ENCODE results near the gene TFAP2E.
A peak's percentile ranks its signal among the peaks of the same experiment; 100 is the strongest.

The TFAP2E gene

GRCh38 chr1:35573198-35574124 is at the start of gene TFAP2E:
TSS of gene TFAP2E (plus strand) at chr1:35573314. CDS start at chr1:35573578, 264 bp downstream.
- peak; percentile 39 for ATAC-seq
- peak within 1 kb of the TSS; percentile 33 for H3K4me3 Mint-ChIP-seq
- H3K27ac Mint-ChIP-seq: no peak within 1 kb of the TSS
- H3K9me3 Mint-ChIP-seq: no peaks in the 10 kb centered on the region
- peaks cover 7% of the 10 kb centered on the region for H3K36me3 Mint-ChIP-seq
- no peak for DNase-seq (ENCODE audit: low spot score in 2 of 2)
- H3K4me1 Mint-ChIP-seq: peaks cover 53% of the 10 kb centered on the region

GRCh38 chr1:35524106-35524505 is 49.0 kb upstream of the TFAP2E start:
- no peak for DNase-seq (ENCODE audit: low spot score in 2 of 2)
- H3K4me1 Mint-ChIP-seq: peaks cover 20% of the 10 kb centered on the region
- H3K27ac Mint-ChIP-seq: no peak overlapping the region
- ATAC-seq: no peak
- H3K36me3 Mint-ChIP-seq: no peaks in the 10 kb centered on the region
- no peak overlapping the region for H3K4me3 Mint-ChIP-seq
- H3K9me3 Mint-ChIP-seq: peaks cover 3% of the 10 kb centered on the region

- peaks cover 29% of the 10 kb centered on the region for H3K36me3 Mint-ChIP-seq
- no peak for DNase-seq (ENCODE audit: low spot score in 2 of 2)
- H3K27ac Mint-ChIP-seq: no peak overlapping the region
- no peak overlapping the region for H3K4me3 Mint-ChIP-seq
- no peak for ATAC-seq
- H3K9me3 Mint-ChIP-seq: peaks cover 12% of the 10 kb centered on the region
- H3K4me1 Mint-ChIP-seq: peaks cover 2% of the 10 kb centered on the region
Measured at GRCh38 chr1:35530168-35530567, 42.9 kb upstream of the TFAP2E start.

- peaks cover 12% of the 10 kb centered on the region for H3K9me3 Mint-ChIP-seq
- ATAC-seq (no peak), DNase-seq (ENCODE audit: low spot score in 2 of 2) (no peak)
- no peak overlapping the region for H3K27ac Mint-ChIP-seq
- peaks cover 6% of the 10 kb centered on the region for H3K4me1 Mint-ChIP-seq
- H3K4me3 Mint-ChIP-seq: no peak overlapping the region
- H3K36me3 Mint-ChIP-seq: peaks cover 34% of the 10 kb centered on the region
Measured at GRCh38 chr1:35530946-35531345, 42.2 kb upstream of the TFAP2E start.

- ATAC-seq (no peak), DNase-seq (ENCODE audit: low spot score in 2 of 2) (no peak)
- H3K4me1 Mint-ChIP-seq: peaks cover 6% of the 10 kb centered on the region
- H3K36me3 Mint-ChIP-seq: peaks cover 34% of the 10 kb centered on the region
- H3K9me3 Mint-ChIP-seq: peaks cover 12% of the 10 kb centered on the region
- H3K4me3 Mint-ChIP-seq: no peak overlapping the region
- no peak overlapping the region for H3K27ac Mint-ChIP-seq
Measured at GRCh38 chr1:35531368-35531767, 41.7 kb upstream of the TFAP2E start.

- H3K4me1 Mint-ChIP-seq: peaks cover 17% of the 10 kb centered on the region
- no peak overlapping the region for H3K27ac Mint-ChIP-seq
- peaks cover 11% of the 10 kb centered on the region for H3K9me3 Mint-ChIP-seq
- ATAC-seq (no peak), DNase-seq (ENCODE audit: low spot score in 2 of 2) (no peak)
- H3K36me3 Mint-ChIP-seq: peaks cover 34% of the 10 kb centered on the region
- no peak overlapping the region for H3K4me3 Mint-ChIP-seq
Measured at GRCh38 chr1:35532497-35533223, 40.5 kb upstream of the TFAP2E start.

GRCh38 chr1:35533586-35533985 is 39.5 kb upstream of the TFAP2E start:
- ATAC-seq (no peak), DNase-seq (ENCODE audit: low spot score in 2 of 2) (no peak)
- Mint-ChIP-seq H3K4me1 (peaks cover 22% of the 10 kb centered on the region), H3K27ac (no peak overlapping the region), H3K9me3 (peaks cover 9% of the 10 kb centered on the region), H3K4me3 (no peak overlapping the region), H3K36me3 (peaks cover 34% of the 10 kb centered on the region)

GRCh38 chr1:35535243-35535642 is 37.9 kb upstream of the TFAP2E start:
- Mint-ChIP-seq H3K4me1 (peaks cover 39% of the 10 kb centered on the region), H3K36me3 (peaks cover 23% of the 10 kb centered on the region), H3K4me3 (no peak overlapping the region), H3K27ac (no peak overlapping the region), H3K9me3 (peaks cover 4% of the 10 kb centered on the region)
- no peak for ATAC-seq
- DNase-seq (ENCODE audit: low spot score in 2 of 2): no peak

- Mint-ChIP-seq H3K4me1 (peaks cover 48% of the 10 kb centered on the region), H3K27ac (no peak overlapping the region), H3K9me3 (no peaks in the 10 kb centered on the region), H3K36me3 (peaks cover 15% of the 10 kb centered on the region), H3K4me3 (peak overlapping the region; percentile 9)
- DNase-seq (ENCODE audit: low spot score in 2 of 2) (no peak), ATAC-seq (peak; percentile 57)
Measured at GRCh38 chr1:35536556-35537162, 36.5 kb upstream of the TFAP2E start.

GRCh38 chr1:35537806-35538205 is 35.3 kb upstream of the TFAP2E start:
- peaks cover 54% of the 10 kb centered on the region for H3K4me1 Mint-ChIP-seq
- H3K36me3 Mint-ChIP-seq: peaks cover 18% of the 10 kb centered on the region
- no peak for ATAC-seq
- H3K27ac Mint-ChIP-seq: no peak overlapping the region
- H3K4me3 Mint-ChIP-seq: peak overlapping the region; percentile 63
- H3K9me3 Mint-ChIP-seq: no peaks in the 10 kb centered on the region
- no peak for DNase-seq (ENCODE audit: low spot score in 2 of 2)

GRCh38 chr1:35539073-35539823 is 33.9 kb upstream of the TFAP2E start:
- ATAC-seq (peak; percentile 80), DNase-seq (ENCODE audit: low spot score in 2 of 2) (no peak)
- no peaks in the 10 kb centered on the region for H3K9me3 Mint-ChIP-seq
- peaks cover 21% of the 10 kb centered on the region for H3K36me3 Mint-ChIP-seq
- peak overlapping the region; percentile 86 for H3K27ac Mint-ChIP-seq
- H3K4me1 Mint-ChIP-seq: peaks cover 64% of the 10 kb centered on the region
- peak overlapping the region; percentile 63 for H3K4me3 Mint-ChIP-seq

- peaks cover 19% of the 10 kb centered on the region for H3K36me3 Mint-ChIP-seq
Measured at GRCh38 chr1:35539824-35540261, 33.3 kb upstream of the TFAP2E start.

GRCh38 chr1:35544976-35545375 is 28.1 kb upstream of the TFAP2E start:
- Mint-ChIP-seq H3K9me3 (no peaks in the 10 kb centered on the region), H3K36me3 (peaks cover 27% of the 10 kb centered on the region), H3K4me1 (peaks cover 50% of the 10 kb centered on the region), H3K4me3 (no peak overlapping the region), H3K27ac (peak overlapping the region; percentile 5)
- peak; percentile 86 for ATAC-seq
- no peak for DNase-seq (ENCODE audit: low spot score in 2 of 2)

More at GRCh38 chr1:35539824-35540261, 33.3 kb upstream of the TFAP2E start:
- Mint-ChIP-seq H3K27ac (peak overlapping the region; percentile 86), H3K4me1 (peaks cover 67% of the 10 kb centered on the region), H3K4me3 (peak overlapping the region; percentile 63), H3K9me3 (no peaks in the 10 kb centered on the region)
- ATAC-seq: peak; percentile 77
- DNase-seq (ENCODE audit: low spot score in 2 of 2): no peak

- Mint-ChIP-seq H3K9me3 (no peaks in the 10 kb centered on the region), H3K27ac (no peak overlapping the region)
- no peak for ATAC-seq
Measured at GRCh38 chr1:35546614-35547013, 26.5 kb upstream of the TFAP2E start.

GRCh38 chr1:35553851-35554250 is 19.3 kb upstream of the TFAP2E start:
- no peak overlapping the region for H3K27ac Mint-ChIP-seq
- peaks cover 39% of the 10 kb centered on the region for H3K4me1 Mint-ChIP-seq
- DNase-seq (ENCODE audit: low spot score in 2 of 2) (no peak), ATAC-seq (no peak)
- H3K36me3 Mint-ChIP-seq: peaks cover 75% of the 10 kb centered on the region
- no peak overlapping the region for H3K4me3 Mint-ChIP-seq
- H3K9me3 Mint-ChIP-seq: no peaks in the 10 kb centered on the region

More at GRCh38 chr1:35546614-35547013, 26.5 kb upstream of the TFAP2E start:
- Mint-ChIP-seq H3K4me3 (no peak overlapping the region), H3K36me3 (peaks cover 43% of the 10 kb centered on the region), H3K4me1 (peaks cover 39% of the 10 kb centered on the region)
- DNase-seq (ENCODE audit: low spot score in 2 of 2): no peak
